ENCODE measurements around the gene PTPN2. TPM values are rescaled to one million over a fixed set of nuclear protein-coding genes. Genes with fewer than 3 reads are reported as not detected.

The PTPN2 gene
- total and polyA plus RNA-seq, 2 experiments from 2014 or later, result 49.9 to 65.5 TPM

GRCh38 chr18:12838178-12838634 is 45.8 kb downstream of the PTPN2 start (continued):
- TF ChIP-seq, protein P1, sequence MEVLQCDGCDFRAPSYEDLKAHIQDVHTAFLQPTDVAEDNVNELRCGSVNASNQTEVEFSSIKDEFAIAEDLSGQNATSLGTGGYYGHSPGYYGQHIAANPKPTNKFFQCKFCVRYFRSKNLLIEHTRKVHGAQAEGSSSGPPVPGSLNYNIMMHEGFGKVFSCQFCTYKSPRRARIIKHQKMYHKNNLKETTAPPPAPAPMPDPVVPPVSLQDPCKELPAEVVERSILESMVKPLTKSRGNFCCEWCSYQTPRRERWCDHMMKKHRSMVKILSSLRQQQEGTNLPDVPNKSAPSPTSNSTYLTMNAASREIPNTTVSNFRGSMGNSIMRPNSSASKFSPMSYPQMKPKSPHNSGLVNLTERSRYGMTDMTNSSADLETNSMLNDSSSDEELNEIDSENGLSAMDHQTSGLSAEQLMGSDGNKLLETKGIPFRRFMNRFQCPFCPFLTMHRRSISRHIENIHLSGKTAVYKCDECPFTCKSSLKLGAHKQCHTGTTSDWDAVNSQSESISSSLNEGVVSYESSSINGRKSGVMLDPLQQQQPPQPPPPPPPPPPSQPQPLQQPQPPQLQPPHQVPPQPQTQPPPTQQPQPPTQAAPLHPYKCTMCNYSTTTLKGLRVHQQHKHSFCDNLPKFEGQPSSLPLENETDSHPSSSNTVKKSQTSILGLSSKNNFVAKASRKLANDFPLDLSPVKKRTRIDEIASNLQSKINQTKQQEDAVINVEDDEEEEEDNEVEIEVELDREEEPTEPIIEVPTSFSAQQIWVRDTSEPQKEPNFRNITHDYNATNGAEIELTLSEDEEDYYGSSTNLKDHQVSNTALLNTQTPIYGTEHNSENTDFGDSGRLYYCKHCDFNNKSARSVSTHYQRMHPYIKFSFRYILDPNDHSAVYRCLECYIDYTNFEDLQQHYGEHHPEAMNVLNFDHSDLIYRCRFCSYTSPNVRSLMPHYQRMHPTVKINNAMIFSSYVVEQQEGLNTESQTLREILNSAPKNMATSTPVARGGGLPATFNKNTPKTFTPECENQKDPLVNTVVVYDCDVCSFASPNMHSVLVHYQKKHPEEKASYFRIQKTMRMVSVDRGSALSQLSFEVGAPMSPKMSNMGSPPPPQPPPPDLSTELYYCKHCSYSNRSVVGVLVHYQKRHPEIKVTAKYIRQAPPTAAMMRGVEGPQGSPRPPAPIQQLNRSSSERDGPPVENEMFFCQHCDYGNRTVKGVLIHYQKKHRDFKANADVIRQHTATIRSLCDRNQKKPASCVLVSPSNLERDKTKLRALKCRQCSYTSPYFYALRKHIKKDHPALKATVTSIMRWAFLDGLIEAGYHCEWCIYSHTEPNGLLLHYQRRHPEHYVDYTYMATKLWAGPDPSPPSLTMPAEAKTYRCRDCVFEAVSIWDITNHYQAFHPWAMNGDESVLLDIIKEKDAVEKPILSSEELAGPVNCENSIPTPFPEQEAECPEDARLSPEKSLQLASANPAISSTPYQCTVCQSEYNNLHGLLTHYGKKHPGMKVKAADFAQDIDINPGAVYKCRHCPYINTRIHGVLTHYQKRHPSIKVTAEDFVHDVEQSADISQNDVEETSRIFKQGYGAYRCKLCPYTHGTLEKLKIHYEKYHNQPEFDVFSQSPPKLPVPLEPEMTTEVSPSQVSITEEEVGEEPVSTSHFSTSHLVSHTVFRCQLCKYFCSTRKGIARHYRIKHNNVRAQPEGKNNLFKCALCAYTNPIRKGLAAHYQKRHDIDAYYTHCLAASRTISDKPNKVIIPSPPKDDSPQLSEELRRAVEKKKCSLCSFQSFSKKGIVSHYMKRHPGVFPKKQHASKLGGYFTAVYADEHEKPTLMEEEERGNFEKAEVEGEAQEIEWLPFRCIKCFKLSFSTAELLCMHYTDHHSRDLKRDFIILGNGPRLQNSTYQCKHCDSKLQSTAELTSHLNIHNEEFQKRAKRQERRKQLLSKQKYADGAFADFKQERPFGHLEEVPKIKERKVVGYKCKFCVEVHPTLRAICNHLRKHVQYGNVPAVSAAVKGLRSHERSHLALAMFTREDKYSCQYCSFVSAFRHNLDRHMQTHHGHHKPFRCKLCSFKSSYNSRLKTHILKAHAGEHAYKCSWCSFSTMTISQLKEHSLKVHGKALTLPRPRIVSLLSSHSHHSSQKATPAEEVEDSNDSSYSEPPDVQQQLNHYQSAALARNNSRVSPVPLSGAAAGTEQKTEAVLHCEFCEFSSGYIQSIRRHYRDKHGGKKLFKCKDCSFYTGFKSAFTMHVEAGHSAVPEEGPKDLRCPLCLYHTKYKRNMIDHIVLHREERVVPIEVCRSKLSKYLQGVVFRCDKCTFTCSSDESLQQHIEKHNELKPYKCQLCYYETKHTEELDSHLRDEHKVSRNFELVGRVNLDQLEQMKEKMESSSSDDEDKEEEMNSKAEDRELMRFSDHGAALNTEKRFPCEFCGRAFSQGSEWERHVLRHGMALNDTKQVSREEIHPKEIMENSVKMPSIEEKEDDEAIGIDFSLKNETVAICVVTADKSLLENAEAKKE (CRISPR knock-in tag; IDR thresholded peaks at IDR 0.05), result no peak
- no peak for TF ChIP-seq EZH2 (IDR thresholded peaks at IDR 0.05; ENCODE audit: low read depth, unreplicated experiment)

DNA sequence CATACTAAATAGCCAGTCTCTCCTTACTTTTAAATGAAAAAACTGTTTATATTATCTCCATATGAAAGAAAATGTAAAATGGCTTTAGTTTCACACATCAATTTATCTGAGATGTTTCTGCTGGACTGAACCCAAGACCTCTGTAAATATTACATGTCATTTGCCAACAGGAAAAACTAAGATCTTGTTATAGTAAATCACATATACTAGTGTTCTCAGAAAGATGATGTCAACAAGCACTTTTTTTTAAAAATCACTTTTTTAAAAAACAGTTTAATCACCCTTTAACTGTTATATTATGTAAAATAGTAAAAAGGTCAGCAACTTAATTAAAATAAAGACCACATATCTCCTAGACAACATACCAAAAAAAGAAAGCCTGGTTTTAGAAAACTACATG is 46.3 kb downstream of the PTPN2 start:
- Histone ChIP-seq H3K27me3 (ENCODE audit: insufficient read depth) (no peaks in the 10 kb centered on the region), H3K79me2 (replicated peaks; ENCODE audit: insufficient read depth) (peaks cover 67% of the 10 kb centered on the region), H2AFZ (no peak overlapping the region), H3K36me3 (ENCODE audit: insufficient read depth) (no peaks in the 10 kb centered on the region; the same call in 1 of the 2 replicates), H4K20me1 (replicated peaks; ENCODE audit: insufficient read depth) (no peaks in the 10 kb centered on the region; the same call in 1 of the 2 replicates), H3F3A (replicated peaks; ENCODE audit: low read depth) (no peaks in the 10 kb centered on the region; the same call in 1 of the 2 replicates), H3K4me3 (no peak overlapping the region), H3K4me2 (peak overlapping the region; percentile 42; the same call in 1 of the 2 replicates), H3K9me2 (ENCODE audit: insufficient read depth) (no peaks in the 10 kb centered on the region), H3K4me1 (ENCODE audit: insufficient read depth) (peaks cover 16% of the 10 kb centered on the region), H3K27ac (ENCODE audit: low read depth) (peak overlapping the region; percentile 55)
- H3K27ac Mint-ChIP-seq, result peak overlapping the region; percentile 79
- H3K36me3 Mint-ChIP-seq (ENCODE audit: low read depth), result peaks cover 20% of the 10 kb centered on the region; the same call in 2 of the 3 replicates
- no peaks in the 10 kb centered on the region; the same call in 2 of the 3 replicates for H3K9me3 Mint-ChIP-seq
- H3K27me3 Mint-ChIP-seq (ENCODE audit: insufficient read depth, low read depth, poor library complexity), result no peaks in the 10 kb centered on the region
- 0 out of 3 replicates have a peak overlapping the region, but pooled peaks have one; percentile 1 for H3K4me3 Mint-ChIP-seq
- no peak for ATAC-seq
- peaks cover 43% of the 10 kb centered on the region for H3K4me1 Mint-ChIP-seq
- no peak for DNase-seq (ENCODE audit: low spot score)
- no peak for TF ChIP-seq STAT1 (IDR thresholded peaks at IDR 0.05; ENCODE audit: unreplicated experiment)
- TF ChIP-seq EZH2 (IDR thresholded peaks at IDR 0.05; ENCODE audit: low read depth, unreplicated experiment), result no peak
- TF ChIP-seq, protein P1 (CRISPR knock-in tag; IDR thresholded peaks at IDR 0.05), result no peak
- no peak for TF ChIP-seq ZNF331 (CRISPR knock-in tag; IDR thresholded peaks at IDR 0.05; ENCODE audit: low read depth)
- no peak for TF ChIP-seq JUNB (IDR thresholded peaks at IDR 0.05; ENCODE audit: unreplicated experiment)
- TF ChIP-seq NANOG (IDR thresholded peaks at IDR 0.05; ENCODE audit: borderline replicate concordance), result no peak

All from GM23338 (cell line).